K562 (cell line): ENCODE measurements around the gene CNPPD1. TPM values are rescaled to one million over a fixed set of nuclear protein-coding genes. Genes with fewer than 3 reads are reported as not detected.
A peak's percentile ranks its signal among the peaks of the same experiment; 100 is the strongest.

ENCODE experiments used
- ATAC-seq: fragments of 200-7000 bp; cut with Tn5 transposase; 3 replicates; pipeline ENCODE4 v1.9.1; 2020; ENCODE audit warnings: moderate library complexity
- BruUV-seq: library from RNA; stranded (reverse); fragments of 400-500 nt; replicated peaks from 2 replicates; lab custom pipeline; 2021; lab: Mats Ljungman, UMichigan
- CTCF ChIA-PET: fragments of 300-600 bp; formaldehyde crosslinking; extraction: SDS; loops from one replicate; lab custom pipeline; 2021; ENCODE audit warnings: low intra/inter-chr PET ratio; lab: Yijun Ruan, JAX
- POLR2A ChIA-PET: fragments of 300-600, 350-650 bp; sonication (Branson Sonifier 250); formaldehyde crosslinking; extraction: SDS; loops from one replicate; lab custom pipeline; 2021; ENCODE audit warnings: antibody characterized with exemption, inconsistent platforms; lab: Yijun Ruan, JAX
- DNase-seq, 4 experiments: peaks; one replicate each; pipeline versions ENCODE4 v3.0.0 to v3.0.0-alpha.2; 2011 to 2018; ENCODE audit warnings: low spot score in 3 of 4, mixed read lengths in 3 of 4; ENCODE audit errors: extremely low read depth in 1 of 4
- FAIRE-seq: peaks from 2 replicates; lab custom pipeline; 2011; peaks lifted over from hg19 to GRCh38; lab: Jason Lieb, UNC
- H2AFZ ChIP-seq: 2 replicates; pipeline ENCODE4 v1.6.0; 2011; ENCODE audit warnings: low read depth, low read length, control low read depth, inconsistent platforms
- H3K27ac ChIP-seq: fragments of 200-600 bp; 3 replicates; pipeline ENCODE4 v1.8.0; 2011; ENCODE audit warnings: low read depth, mild to moderate bottlenecking, control low read depth, inconsistent platforms, low read length, moderate library complexity, mixed read lengths; ENCODE audit errors: extremely low read depth
- H3K27me3 ChIP-seq, 2 experiments: fragments of 300-600 bp in 1 of 2; 2 replicates in 1 of 2; 3 replicates in 1 of 2; pipeline versions ENCODE4 v1.6.0 to v1.8.0; 2011; ENCODE audit warnings: inconsistent platforms in 2 of 2, low read length in 2 of 2, mild to moderate bottlenecking in 1 of 2, mixed read lengths in 1 of 2, moderate library complexity in 1 of 2; ENCODE audit not compliant: control insufficient read depth in 2 of 2, insufficient read depth in 2 of 2
- H3K36me3 ChIP-seq: fragments of 300-600 bp; 3 replicates; pipeline ENCODE4 v1.8.0; 2011; ENCODE audit warnings: mild to moderate bottlenecking, low read length, inconsistent platforms; ENCODE audit not compliant: control insufficient read depth, insufficient read depth
- H3K4me1 ChIP-seq, 2 experiments: fragments of 200-600 bp in 1 of 2; replicated peaks in 1 of 2; 2 replicates in 1 of 2; 3 replicates in 1 of 2; pipeline versions ENCODE4 v1.5.1 to v1.8.0; 2011; ENCODE audit warnings: inconsistent platforms in 2 of 2, low read length in 2 of 2, mild to moderate bottlenecking in 1 of 2, mixed read lengths in 1 of 2, moderate library complexity in 1 of 2; ENCODE audit not compliant: control insufficient read depth in 2 of 2, insufficient read depth in 2 of 2
- H3K4me2 ChIP-seq: 2 replicates; pipeline ENCODE4 v1.6.1; 2011; ENCODE audit warnings: low read length, control low read depth, inconsistent platforms, mixed read lengths; ENCODE audit not compliant: insufficient read depth
- H3K4me3 ChIP-seq: fragments of 200-600 bp; sonication (generic), shearing (Covaris generic); 2 replicates; pipeline ENCODE4 v1.5.1; 2016; ENCODE audit warnings: control low read depth, inconsistent platforms
- H3K79me2 ChIP-seq: fragments of 200-600 bp; 3 replicates; pipeline ENCODE4 v1.8.0; 2011; ENCODE audit warnings: low read length, inconsistent platforms; ENCODE audit not compliant: control insufficient read depth, insufficient read depth
- H3K9ac ChIP-seq, 2 experiments: 2 replicates each; pipeline versions ENCODE4 v1.6.0 to v1.6.1; 2011; ENCODE audit warnings: low read depth in 2 of 2, low read length in 2 of 2, control low read depth in 1 of 2, inconsistent platforms in 1 of 2, mild to moderate bottlenecking in 1 of 2, mixed read lengths in 1 of 2; ENCODE audit not compliant: insufficient read depth in 1 of 2
- H3K9me1 ChIP-seq: one replicate; pipeline ENCODE4 v1.6.0; 2011; ENCODE audit warnings: inconsistent platforms, mild to moderate bottlenecking, low read length, moderate library complexity; ENCODE audit not compliant: control insufficient read depth, insufficient read depth
- H3K9me3 ChIP-seq: replicated peaks from 2 replicates; pipeline ENCODE4 v1.5.1; 2011; ENCODE audit warnings: low read depth, low read length, inconsistent platforms; ENCODE audit not compliant: control insufficient read depth, insufficient read depth
- H4K20me1 ChIP-seq: replicated peaks from 2 replicates; pipeline ENCODE4 v1.6.1; 2011; ENCODE audit warnings: low read length, inconsistent platforms, mixed read lengths; ENCODE audit not compliant: control insufficient read depth, insufficient read depth
- ATF1 ChIP-seq, 2 experiments: fragments of 450-650 bp in 1 of 2; IDR thresholded peaks; 2 replicates each; pipeline ENCODE4 v1.6.1; 2016; ENCODE audit warnings: missing compliant biosample characterization in 1 of 2, missing genetic modification characterization in 1 of 2
- BHLHE40 ChIP-seq: IDR thresholded peaks from 2 replicates; pipeline ENCODE4 v1.6.1; 2011; ENCODE audit warnings: low read length, improper control_type of control experiment
- KAT2B ChIP-seq: IDR thresholded peaks from one replicate; pipeline ENCODE4 v1.6.1; 2012; ENCODE audit warnings: low read depth, mild to moderate bottlenecking, control low read depth, inconsistent platforms, low read length, moderate library complexity
- RBM39 ChIP-seq: fragments of 200-400 bp; formaldehyde crosslinking; optimal IDR thresholded peaks from 2 replicates; pipeline ENCODE3; 2018; ENCODE audit warnings: low read depth, low read length
- WGBS: fragments of 100-300 bp; shearing (Covaris generic); methylation state at CpG from one replicate; pipeline ENCODE4 v1.1.6; 2016; ENCODE audit warnings: low coverage, mixed read lengths; ENCODE audit not compliant: insufficient coverage; ENCODE audit errors: missing lambda C conversion rate; 5-methylcytosine and 5-hydroxymethylcytosine counted together
- in situ Hi-C: fragments of 300-500 bp; cut with MboI; formaldehyde crosslinking; loops from 4 replicates; pipeline ENCODE4 v1.15.0; 2018; ENCODE audit warnings: inconsistent platforms, mixed read lengths
- intact Hi-C: fragments of 100-400 bp; cut with micrococcal nuclease; formaldehyde crosslinking; loops from 2 replicates; pipeline ENCODE4 v1.14.2; 2022
- polyA plus RNA-seq, 8 experiments: library from polyadenylated mRNA; depleted of rRNA in 4 of 8; stranded (reverse) in 5 of 8; unstranded in 3 of 8; fragments of >200 nt; fragmentation: Nextera tagmentation in 2 of 8; fragmentation: Illumina TruSeq in 1 of 8; extraction: Ambion mirVana in 2 of 8; extraction: Trizol in 1 of 8; gene quantifications; 2 replicates each; pipeline versions ENCODE4 v1.2.1 to v1.2.3, GENCODE V29; 2011 to 2014; ENCODE audit warnings: inconsistent platforms in 1 of 8, missing spikeins in 1 of 8
- total RNA-seq, 7 experiments: library from RNA; depleted of rRNA in 6 of 7; stranded (reverse); fragments of >200 nt in 6 of 7; fragmentation: Illumina TruSeq in 2 of 7; extraction: Trizol in 2 of 7; gene quantifications; 2 replicates each; pipeline versions ENCODE4 v1.2.1 to v1.2.3, GENCODE V29; 2011 to 2021; ENCODE audit warnings: low replicate concordance in 1 of 7
- TF ChIP-seq, protein P1 (sequence below): fragments of 450-650 bp; conservative IDR thresholded peaks from 2 replicates; pipeline ENCODE4 v1.6.1; 2016; ENCODE audit warnings: missing genetic modification characterization, low read depth, mild to moderate bottlenecking, control low read depth, missing compliant biosample characterization

Gene CNPPD1
- total and polyA plus RNA-seq, 9 of the 15 experiments (the other 6 are each of a cell fraction or from before 2014, with no cell fraction given) = 9.9 to 53.5 (median 27.0) TPM

DNA sequence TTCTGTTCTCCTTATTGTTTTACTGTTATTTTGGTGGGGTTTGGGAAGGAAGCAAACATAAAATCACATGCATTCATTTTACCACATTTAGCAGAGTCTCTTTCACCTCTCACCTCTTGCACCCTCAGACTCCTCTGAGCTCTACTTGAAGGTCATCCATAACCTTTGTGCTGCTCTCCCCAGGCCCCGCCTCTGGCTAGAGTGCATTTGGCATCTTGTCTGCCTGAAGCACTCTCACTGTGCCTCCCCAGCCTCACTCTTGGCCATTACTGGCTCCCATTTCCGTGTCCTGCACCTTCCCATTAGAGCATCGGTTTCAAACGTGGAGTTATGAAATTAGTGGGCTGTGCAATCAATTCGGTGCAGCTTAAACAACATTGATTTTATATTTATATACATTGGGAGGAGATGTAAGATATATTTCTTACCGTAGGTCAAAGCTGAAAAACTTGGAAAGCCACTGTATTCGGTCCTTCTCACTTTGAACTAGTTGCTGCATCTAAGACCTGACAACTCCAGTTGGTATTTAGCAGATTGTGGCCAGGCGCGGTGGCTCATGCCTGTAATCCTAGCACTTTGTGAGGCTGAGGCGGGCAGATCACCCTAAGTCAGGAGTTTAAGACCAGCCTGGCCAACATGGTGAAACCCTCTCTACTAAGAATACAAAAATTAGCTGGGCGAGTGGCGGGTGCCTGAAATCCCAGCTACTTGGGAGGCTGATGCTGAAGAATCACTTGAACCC, 22.9 kb upstream of the CNPPD1 start:
- no peak overlapping the region for H2AFZ ChIP-seq
- H3K36me3 ChIP-seq = no peaks in the 10 kb centered on the region
- no peaks in the 10 kb centered on the region for H3K27me3 ChIP-seq
- no peak overlapping the region for H3K27ac ChIP-seq
- H3K9me1 ChIP-seq = no peaks in the 10 kb centered on the region
- WGBS = 40% methylated on average over 10 of the region's 12 CpGs
- BruUV-seq = no TSS peak
- H3K4me3 ChIP-seq = no peak overlapping the region
- CTCF ChIA-PET = no interaction called here
- TF ChIP-seq KAT2B (no peak), RBM39 (no peak), BHLHE40 (no peak), ATF1 (CRISPR knock-in tag; IDR thresholded peaks at IDR 0.05) (no peak), ATF1 (tag; IDR thresholded peaks at IDR 0.05) (no peak)
- TF ChIP-seq, protein P1, sequence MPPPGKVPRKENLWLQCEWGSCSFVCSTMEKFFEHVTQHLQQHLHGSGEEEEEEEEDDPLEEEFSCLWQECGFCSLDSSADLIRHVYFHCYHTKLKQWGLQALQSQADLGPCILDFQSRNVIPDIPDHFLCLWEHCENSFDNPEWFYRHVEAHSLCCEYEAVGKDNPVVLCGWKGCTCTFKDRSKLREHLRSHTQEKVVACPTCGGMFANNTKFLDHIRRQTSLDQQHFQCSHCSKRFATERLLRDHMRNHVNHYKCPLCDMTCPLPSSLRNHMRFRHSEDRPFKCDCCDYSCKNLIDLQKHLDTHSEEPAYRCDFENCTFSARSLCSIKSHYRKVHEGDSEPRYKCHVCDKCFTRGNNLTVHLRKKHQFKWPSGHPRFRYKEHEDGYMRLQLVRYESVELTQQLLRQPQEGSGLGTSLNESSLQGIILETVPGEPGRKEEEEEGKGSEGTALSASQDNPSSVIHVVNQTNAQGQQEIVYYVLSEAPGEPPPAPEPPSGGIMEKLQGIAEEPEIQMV (tag) = no peak
- TF ChIP-seq, all 486 proteins: peak for 0
- FAIRE-seq (no peak), ATAC-seq (peak; percentile 51; the same call in 1 of the 3 replicates), DNase-seq (no peak)
- Histone ChIP-seq H3K4me2 (no peak overlapping the region), H4K20me1 (no peaks in the 10 kb centered on the region), H3K9ac (no peak overlapping the region), H3K79me2 (no peaks in the 10 kb centered on the region), H3K9me3 (0 out of 2 replicates have a peak, but pooled peaks cover 2% of the 10 kb centered on the region), H3K4me1 (no peaks in the 10 kb centered on the region)
- POLR2A ChIA-PET = no interaction called here
- intact Hi-C loops (no loop called here), in situ Hi-C loops (no loop called here)
